Activated T-cell treated with anti-CD3 and anti-CD28 coated beads, Interleukin-2, amount 50 U/mL, for 24 hours (primary cell): ENCODE measurements around the gene PTCSC3.

Source experiments
- DNase-seq: peaks from one replicate; pipeline ENCODE4 v3.0.0-alpha.2; 2020
- H3K27ac Mint-ChIP-seq: 2 replicates; pipeline ENCODE4 v1.8.0; 2020; ENCODE audit warnings: mild to moderate bottlenecking, mixed read lengths
- H3K27me3 Mint-ChIP-seq: 2 replicates; pipeline ENCODE4 v1.8.0; 2020; ENCODE audit warnings: mixed read lengths
- H3K36me3 Mint-ChIP-seq: 2 replicates; pipeline ENCODE4 v1.8.0; 2020; ENCODE audit warnings: low read depth, mixed read lengths
- H3K4me1 Mint-ChIP-seq: 2 replicates; pipeline ENCODE4 v1.8.0; 2020; ENCODE audit warnings: low read depth, mixed read lengths
- H3K4me3 Mint-ChIP-seq: 2 replicates; pipeline ENCODE4 v1.8.0; 2020; ENCODE audit warnings: mild to moderate bottlenecking, moderate library complexity, mixed read lengths
- H3K9me3 Mint-ChIP-seq: 2 replicates; pipeline ENCODE4 v1.8.0; 2020; ENCODE audit warnings: mixed read lengths

Gene PTCSC3

DNA sequence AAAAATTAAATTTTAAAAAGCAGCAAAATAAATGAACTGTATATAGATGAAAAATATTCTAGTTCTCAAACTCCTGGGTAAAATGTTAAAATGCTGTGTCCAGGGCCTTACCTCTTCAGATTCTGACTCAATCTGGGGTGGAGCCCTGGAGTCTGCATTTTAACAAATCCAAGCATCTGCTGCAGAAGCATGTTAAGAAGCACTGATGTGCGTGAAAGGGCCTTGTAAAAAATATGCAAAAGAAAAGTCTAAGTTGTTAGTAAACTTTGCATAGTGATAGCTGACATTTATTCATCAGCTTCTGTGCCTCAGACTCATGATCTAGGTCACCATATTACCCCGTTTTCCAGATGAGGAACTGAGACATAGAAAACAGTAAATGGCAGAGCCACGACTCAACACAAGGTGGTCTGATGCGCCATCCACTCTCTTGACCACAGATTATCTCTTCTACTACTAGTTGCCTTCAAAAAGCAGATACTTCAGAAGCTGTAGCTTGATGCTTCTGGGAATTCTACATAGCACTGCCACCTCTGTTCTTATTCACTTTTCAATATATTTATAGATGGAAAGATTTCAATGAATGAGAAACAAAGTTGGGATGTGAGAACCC, 28.0 kb upstream of the PTCSC3 start:
- no peak for DNase-seq
- Mint-ChIP-seq H3K4me3 (no peak overlapping the region), H3K36me3 (no peaks in the 10 kb centered on the region), H3K9me3 (peaks cover 2% of the 10 kb centered on the region), H3K27ac (no peak overlapping the region), H3K27me3 (peaks cover 13% of the 10 kb centered on the region), H3K4me1 (no peaks in the 10 kb centered on the region)

DNA sequence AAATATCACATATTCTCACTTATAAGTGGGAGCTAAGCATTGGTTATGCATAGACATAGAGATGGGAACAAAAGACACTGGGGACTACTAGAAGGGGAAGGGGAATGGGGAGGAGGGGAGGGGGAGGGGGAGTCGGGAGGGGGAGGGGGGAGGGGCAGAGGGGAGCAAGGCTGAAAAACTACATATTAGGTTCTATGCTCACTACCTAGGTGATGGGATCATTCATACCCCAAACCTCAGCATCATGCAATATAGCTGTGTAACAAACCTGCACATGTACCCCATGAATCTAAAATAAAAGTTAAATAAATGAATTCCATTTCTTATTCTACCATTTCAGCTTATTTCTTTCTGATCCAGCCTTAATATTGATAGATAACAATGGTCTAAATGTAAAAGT, 21.9 kb upstream of the PTCSC3 start:
- peaks cover 23% of the 10 kb centered on the region for H3K27me3 Mint-ChIP-seq

DNA sequence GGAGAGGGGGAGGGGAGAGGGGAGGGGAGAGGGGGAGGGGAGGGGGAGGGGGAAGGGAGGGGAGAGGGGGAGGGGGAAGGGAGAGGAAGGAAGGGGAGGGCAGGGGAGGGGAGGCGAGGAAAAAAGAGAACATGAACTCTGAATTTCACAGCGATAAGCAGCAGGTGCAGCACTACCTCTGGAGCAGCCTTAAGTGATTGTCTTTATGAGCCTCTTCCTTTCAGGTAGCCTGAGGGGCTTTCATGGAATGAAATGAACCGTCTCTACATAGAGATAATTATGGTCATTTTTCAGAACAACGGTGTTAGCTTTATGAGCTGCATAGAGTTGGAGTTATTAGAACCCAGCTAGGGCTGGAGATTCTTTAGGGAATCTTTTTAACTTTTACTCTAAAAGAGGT, 18.1 kb upstream of the PTCSC3 start:
- no peak for DNase-seq
- H3K27me3 Mint-ChIP-seq = peaks cover 14% of the 10 kb centered on the region
- H3K9me3 Mint-ChIP-seq = no peaks in the 10 kb centered on the region
- H3K27ac Mint-ChIP-seq = no peak overlapping the region
- no peaks in the 10 kb centered on the region for H3K4me1 Mint-ChIP-seq
- no peaks in the 10 kb centered on the region for H3K36me3 Mint-ChIP-seq
- H3K4me3 Mint-ChIP-seq = no peak overlapping the region

More for the DNA sequence above, 21.9 kb upstream of the PTCSC3 start:
- no peak overlapping the region for H3K27ac Mint-ChIP-seq
- peaks cover 2% of the 10 kb centered on the region for H3K9me3 Mint-ChIP-seq
- H3K4me1 Mint-ChIP-seq = no peaks in the 10 kb centered on the region
- H3K36me3 Mint-ChIP-seq = no peaks in the 10 kb centered on the region
- DNase-seq = no peak
- H3K4me3 Mint-ChIP-seq = no peak overlapping the region

DNA sequence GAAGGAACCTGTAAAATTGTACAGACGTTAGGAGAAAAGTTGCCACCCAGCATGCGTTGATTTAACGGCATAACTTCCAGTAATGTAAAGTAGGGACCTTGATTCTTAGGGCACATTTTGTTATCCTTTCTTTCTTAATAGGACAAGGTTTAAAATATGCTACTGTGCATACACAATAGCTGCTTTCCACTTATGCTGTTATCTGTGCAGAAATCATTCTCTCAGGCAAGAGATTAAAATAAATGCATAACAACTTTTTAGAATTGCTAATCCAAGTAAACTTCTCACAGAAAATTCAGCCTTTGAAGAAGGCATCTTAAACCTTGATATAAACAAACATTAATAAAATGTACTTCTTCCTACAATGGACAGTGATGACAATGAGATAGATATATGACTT, 16.0 kb upstream of the PTCSC3 start:
- no peak for DNase-seq
- no peaks in the 10 kb centered on the region for H3K4me1 Mint-ChIP-seq
- H3K27ac Mint-ChIP-seq = no peak overlapping the region
- no peak overlapping the region for H3K4me3 Mint-ChIP-seq
- no peaks in the 10 kb centered on the region for H3K9me3 Mint-ChIP-seq
- no peaks in the 10 kb centered on the region for H3K36me3 Mint-ChIP-seq
- peaks cover 3% of the 10 kb centered on the region for H3K27me3 Mint-ChIP-seq

DNA sequence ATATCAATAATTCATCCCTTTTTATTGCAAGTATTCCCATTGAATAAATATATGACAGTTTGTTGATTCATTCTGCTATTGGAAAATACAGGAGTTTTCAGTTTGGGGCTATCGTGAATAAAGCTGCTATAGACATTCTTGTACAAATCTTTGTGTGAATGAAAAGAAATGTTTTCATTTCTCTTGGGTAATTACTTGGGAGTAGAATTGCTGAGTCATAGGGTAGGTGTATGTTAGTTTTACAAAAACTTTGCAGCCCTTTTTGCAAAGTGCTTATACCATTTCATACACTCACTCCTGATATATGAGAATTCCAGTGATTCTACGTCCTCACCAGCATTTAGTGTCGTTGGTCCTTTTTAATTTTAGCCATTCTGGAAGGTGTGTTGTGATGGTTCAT, 6.9 kb upstream of the PTCSC3 start:
- no peak overlapping the region for H3K4me3 Mint-ChIP-seq
- no peaks in the 10 kb centered on the region for H3K36me3 Mint-ChIP-seq
- no peak overlapping the region for H3K27ac Mint-ChIP-seq
- no peaks in the 10 kb centered on the region for H3K4me1 Mint-ChIP-seq
- H3K27me3 Mint-ChIP-seq = peaks cover 17% of the 10 kb centered on the region
- H3K9me3 Mint-ChIP-seq = no peaks in the 10 kb centered on the region
- DNase-seq = no peak

DNA sequence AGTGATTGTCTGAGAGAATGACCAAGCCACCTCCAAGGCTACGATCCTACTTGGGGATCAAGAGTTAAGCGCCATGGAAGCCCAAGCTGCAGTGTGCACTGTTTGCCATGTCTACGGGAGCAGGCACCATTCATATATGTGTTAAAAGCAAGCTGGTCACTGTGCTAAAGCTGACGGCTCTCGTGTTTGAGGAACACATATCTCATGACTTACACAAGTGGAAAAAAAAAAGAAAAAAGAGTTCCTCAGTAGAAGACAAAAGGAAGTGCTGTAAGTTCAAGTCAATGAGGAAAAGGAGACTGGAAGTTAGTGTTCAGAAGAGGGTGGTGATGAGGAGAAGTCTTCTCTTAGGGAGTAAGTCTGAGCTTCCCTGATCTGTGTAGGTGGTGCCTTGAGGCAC, 4.9 kb upstream of the PTCSC3 start:
- no peak overlapping the region for H3K4me3 Mint-ChIP-seq
- no peak overlapping the region for H3K27ac Mint-ChIP-seq
- H3K4me1 Mint-ChIP-seq = no peaks in the 10 kb centered on the region
- no peak for DNase-seq
- H3K36me3 Mint-ChIP-seq = no peaks in the 10 kb centered on the region
- no peaks in the 10 kb centered on the region for H3K9me3 Mint-ChIP-seq
- peaks cover 17% of the 10 kb centered on the region for H3K27me3 Mint-ChIP-seq

DNA sequence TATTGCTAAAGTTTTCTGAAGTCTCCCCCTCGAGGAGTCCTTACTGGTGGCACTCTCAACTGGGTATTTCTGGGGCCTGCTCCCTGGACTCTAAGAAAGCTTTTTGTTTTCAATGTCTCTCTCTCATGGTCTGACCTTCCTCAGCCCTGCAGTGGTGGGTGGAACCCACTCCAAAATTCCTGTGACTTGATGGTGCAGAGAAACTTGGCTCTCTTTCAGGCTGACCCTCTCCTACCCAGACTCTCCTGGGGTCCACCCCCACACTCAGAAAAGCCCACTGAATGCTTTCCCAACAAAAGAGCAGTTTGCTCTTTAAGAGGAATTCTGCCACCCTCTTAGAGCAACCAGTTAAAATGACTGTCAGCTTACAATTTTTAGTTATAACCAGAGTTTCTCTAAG, 967 bp upstream of the PTCSC3 start:
- DNase-seq = no peak
- Mint-ChIP-seq H3K4me3 (no peak overlapping the region), H3K27me3 (peaks cover 17% of the 10 kb centered on the region), H3K4me1 (no peaks in the 10 kb centered on the region), H3K9me3 (no peaks in the 10 kb centered on the region), H3K36me3 (no peaks in the 10 kb centered on the region), H3K27ac (no peak overlapping the region)

DNA sequence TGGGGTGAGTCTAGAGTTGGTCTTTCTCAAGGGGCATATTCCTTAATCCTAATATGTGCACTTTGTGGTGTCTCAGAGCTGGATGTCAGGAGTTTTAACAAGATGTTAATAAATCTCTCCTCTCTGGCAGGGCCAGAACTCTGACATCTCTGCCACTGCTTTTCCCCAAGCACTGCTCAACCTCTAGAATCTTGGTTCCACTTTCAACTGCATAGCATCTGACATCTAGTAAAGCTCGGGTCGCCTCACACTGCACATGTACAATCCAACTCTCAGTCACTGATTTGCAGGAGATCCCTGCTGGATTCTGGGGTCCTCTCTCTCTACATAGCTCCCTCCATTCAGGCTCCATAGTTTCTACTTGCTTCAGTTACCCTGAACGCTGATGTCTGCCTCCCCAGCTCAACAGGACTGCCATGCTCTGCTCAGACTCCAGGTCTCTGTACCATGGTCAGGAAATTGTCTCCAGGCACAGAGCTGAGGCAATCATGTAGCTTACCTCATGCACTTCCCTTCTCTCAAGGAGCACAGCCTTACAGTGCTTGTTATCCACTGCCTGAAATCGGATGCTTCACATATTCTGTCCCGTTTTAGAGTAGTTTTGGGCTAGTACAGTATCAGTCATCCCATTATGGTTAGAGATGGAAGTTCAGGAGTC, 1.6 kb downstream of the PTCSC3 start:
- Mint-ChIP-seq H3K9me3 (no peaks in the 10 kb centered on the region), H3K27me3 (peaks cover 13% of the 10 kb centered on the region), H3K4me3 (no peak overlapping the region), H3K4me1 (no peaks in the 10 kb centered on the region), H3K27ac (no peak overlapping the region), H3K36me3 (no peaks in the 10 kb centered on the region)
- DNase-seq = no peak

DNA sequence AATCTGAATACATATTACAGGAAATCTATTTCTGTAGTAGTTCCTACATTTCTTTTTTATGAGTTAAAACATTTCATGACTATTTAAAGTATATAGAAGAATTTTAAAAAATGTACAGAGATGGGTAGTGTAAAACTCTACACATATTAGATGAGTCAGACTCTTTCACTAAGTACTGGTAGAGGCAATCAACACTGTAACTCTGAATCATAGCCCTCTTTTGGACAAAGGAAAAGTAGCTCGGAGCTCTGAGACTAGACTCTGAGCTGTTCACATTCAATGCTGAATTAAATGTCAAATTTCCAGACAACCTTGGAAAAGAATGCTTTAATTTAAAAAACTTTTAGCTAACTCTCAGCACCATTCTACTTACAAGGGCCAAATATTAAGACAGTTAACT, 3.4 kb downstream of the PTCSC3 start:
- H3K36me3 Mint-ChIP-seq = no peaks in the 10 kb centered on the region
- peaks cover 19% of the 10 kb centered on the region for H3K27me3 Mint-ChIP-seq
- no peak overlapping the region for H3K4me3 Mint-ChIP-seq
- DNase-seq = no peak
- no peaks in the 10 kb centered on the region for H3K4me1 Mint-ChIP-seq
- H3K27ac Mint-ChIP-seq = no peak overlapping the region
- H3K9me3 Mint-ChIP-seq = no peaks in the 10 kb centered on the region

DNA sequence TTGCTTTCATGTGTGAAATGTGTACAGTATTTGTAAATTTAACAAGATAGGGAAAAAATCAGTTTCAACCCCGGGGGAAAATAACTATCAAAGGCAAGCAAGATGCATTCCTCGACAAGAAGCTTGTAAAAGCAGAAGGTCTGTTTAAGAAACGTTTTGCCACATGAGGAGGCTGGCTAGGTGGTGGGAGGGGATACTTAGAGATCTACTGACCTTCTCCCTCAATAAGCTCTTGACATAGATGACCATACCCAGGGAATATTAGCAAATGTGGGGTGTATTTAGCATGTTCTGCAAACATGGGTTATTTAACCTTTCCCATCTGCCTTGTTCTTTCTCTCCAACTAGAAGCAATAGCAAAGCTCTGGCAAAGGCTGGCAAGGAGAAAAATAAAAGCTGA, 4.9 kb downstream of the PTCSC3 start:
- Mint-ChIP-seq H3K9me3 (no peaks in the 10 kb centered on the region), H3K27me3 (peaks cover 19% of the 10 kb centered on the region), H3K27ac (no peak overlapping the region), H3K36me3 (no peaks in the 10 kb centered on the region), H3K4me1 (no peaks in the 10 kb centered on the region), H3K4me3 (no peak overlapping the region)
- no peak for DNase-seq

DNA sequence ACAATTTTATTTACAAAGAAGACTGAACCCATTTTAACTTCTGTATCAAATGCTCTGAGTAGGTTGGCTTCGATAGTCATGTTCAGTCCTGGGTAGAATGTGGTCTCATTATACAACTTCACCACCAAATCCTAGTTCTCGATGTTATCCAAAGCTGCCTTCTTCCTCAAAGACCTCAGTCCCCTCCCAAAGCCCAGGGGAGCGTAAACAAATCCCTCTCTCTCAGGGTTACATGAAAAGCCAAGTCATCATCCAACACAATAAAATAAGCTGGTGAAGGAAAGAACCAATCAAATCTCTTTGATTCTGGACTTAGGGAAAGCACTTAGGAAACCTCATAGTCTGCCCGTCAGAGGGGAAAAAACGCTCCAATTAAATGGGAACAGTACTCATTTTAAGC, 9.1 kb downstream of the PTCSC3 start:
- Mint-ChIP-seq H3K9me3 (no peaks in the 10 kb centered on the region), H3K27me3 (peaks cover 15% of the 10 kb centered on the region), H3K4me1 (no peaks in the 10 kb centered on the region), H3K4me3 (no peak overlapping the region), H3K27ac (no peak overlapping the region), H3K36me3 (no peaks in the 10 kb centered on the region)
- DNase-seq = no peak

DNA sequence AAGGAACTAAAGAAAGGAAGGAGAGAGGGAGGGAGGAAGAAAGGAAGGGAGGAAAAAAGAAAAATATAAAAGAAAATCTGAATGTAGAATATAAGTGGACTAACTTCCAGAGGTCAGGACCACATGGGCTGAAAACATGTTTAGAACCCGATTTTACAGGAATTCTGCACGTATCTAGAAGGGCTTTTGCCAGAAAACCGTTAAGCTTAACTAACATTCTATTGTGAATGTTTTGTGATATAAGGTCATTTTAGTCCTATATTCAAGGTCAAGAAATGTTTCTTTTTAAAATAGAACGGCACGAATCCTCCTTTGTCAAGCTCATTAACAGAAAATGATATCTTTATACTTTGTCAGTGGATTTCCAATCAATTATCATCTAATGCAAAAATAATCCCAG, 13.1 kb downstream of the PTCSC3 start:
- Mint-ChIP-seq H3K9me3 (no peaks in the 10 kb centered on the region), H3K4me1 (no peaks in the 10 kb centered on the region), H3K36me3 (no peaks in the 10 kb centered on the region), H3K27me3 (peaks cover 4% of the 10 kb centered on the region), H3K27ac (no peak overlapping the region), H3K4me3 (no peak overlapping the region)
- DNase-seq = no peak

DNA sequence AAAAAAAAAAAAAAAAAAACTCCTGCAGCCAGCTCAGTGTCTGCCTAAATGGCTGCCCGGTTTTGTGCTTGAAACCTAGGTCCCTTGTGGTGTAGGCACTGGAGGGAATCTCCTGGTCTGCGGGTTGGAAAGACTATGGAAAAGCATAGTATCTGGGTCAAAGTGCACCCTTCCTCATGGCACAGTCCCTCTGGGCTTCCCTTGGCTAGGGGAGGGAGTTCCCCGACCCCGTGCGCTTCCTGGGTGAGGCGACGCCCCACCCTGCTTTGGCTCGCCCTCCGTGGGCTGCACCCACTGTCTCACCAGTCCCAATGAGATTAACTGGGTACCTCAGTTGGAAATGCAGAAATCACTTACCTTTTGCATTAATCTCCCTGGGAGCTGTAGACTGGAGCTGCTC, 14.3 kb downstream of the PTCSC3 start:
- no peak overlapping the region for H3K4me3 Mint-ChIP-seq
- DNase-seq = no peak
- no peaks in the 10 kb centered on the region for H3K36me3 Mint-ChIP-seq
- no peak overlapping the region for H3K27ac Mint-ChIP-seq
- H3K27me3 Mint-ChIP-seq = peaks cover 4% of the 10 kb centered on the region
- no peaks in the 10 kb centered on the region for H3K4me1 Mint-ChIP-seq
- H3K9me3 Mint-ChIP-seq = no peaks in the 10 kb centered on the region

DNA sequence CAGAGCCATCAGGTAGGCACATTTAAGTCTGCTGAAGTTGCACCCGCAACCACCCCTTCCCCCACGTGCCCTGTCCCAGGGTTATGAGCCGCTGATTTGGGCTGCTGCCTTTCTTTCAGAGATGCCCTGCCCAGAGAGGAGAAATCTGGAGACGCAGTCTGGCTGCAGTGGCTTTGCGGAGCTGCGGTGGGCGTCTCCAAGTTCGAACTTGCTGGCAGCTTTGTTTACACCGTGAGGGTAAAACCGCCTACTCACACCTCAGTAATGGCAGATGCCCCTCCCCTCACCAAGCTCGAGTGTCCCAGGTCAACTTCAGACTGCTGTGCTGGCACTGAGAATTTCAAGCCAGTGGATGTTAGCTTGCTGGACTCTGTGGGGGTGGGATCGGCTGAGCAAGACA, 14.7 kb downstream of the PTCSC3 start:
- Mint-ChIP-seq H3K4me1 (no peaks in the 10 kb centered on the region), H3K9me3 (peaks cover 3% of the 10 kb centered on the region), H3K27ac (no peak overlapping the region), H3K27me3 (peaks cover 7% of the 10 kb centered on the region), H3K4me3 (no peak overlapping the region), H3K36me3 (no peaks in the 10 kb centered on the region)
- no peak for DNase-seq

DNA sequence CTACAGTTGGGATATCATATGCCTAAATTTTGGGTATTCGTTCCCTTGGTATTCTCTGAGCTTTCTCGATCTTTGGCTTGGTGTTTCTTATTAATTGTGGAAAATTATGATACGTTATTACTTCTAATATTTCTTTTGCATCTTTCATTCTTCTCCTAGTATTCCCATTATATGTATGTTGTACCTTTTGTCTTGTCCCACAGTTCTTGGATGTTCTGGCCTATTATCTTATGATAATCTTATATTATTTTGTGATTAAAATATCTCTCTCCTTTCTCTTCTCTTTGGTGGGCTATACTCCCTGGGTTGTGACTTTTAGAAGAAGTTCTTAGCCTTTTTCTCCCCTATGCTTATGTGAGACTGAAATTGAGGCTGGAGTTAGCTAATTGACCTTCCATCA, 25.2 kb downstream of the PTCSC3 start:
- H3K27ac Mint-ChIP-seq = no peak overlapping the region
- H3K27me3 Mint-ChIP-seq = no peaks in the 10 kb centered on the region
- no peaks in the 10 kb centered on the region for H3K36me3 Mint-ChIP-seq
- H3K9me3 Mint-ChIP-seq = peaks cover 14% of the 10 kb centered on the region
- no peak overlapping the region for H3K4me3 Mint-ChIP-seq
- no peaks in the 10 kb centered on the region for H3K4me1 Mint-ChIP-seq
- DNase-seq = no peak

DNA sequence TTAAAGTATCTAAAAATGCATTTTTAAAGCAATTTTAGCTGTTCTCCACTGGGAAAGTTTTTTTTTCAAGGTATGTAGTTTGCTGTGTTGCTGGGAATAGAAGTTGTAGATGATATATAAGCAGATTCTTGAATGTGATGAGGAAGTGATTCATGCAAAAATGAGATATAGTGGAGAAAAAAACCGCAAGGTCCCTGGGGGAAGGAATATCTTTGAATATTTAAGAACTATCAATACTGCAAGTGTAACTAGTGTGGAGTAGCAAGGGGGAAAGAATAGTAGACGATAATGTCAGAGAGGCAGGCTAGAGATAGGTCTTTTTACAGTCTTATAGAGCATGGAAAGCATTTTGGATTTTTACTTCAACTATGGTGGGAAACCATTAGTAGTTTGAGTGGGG, 42.5 kb downstream of the PTCSC3 start:
- no peaks in the 10 kb centered on the region for H3K36me3 Mint-ChIP-seq
- H3K4me1 Mint-ChIP-seq = no peaks in the 10 kb centered on the region
- peaks cover 3% of the 10 kb centered on the region for H3K27me3 Mint-ChIP-seq
- H3K9me3 Mint-ChIP-seq = peaks cover 2% of the 10 kb centered on the region
- H3K4me3 Mint-ChIP-seq = no peak overlapping the region
- no peak overlapping the region for H3K27ac Mint-ChIP-seq
- no peak for DNase-seq
